Fibroblast of lung (primary cell): ENCODE measurements around the gene SH2B3. TPM values are rescaled to one million over a fixed set of nuclear protein-coding genes. Genes with fewer than 3 reads are reported as not detected.
A peak's percentile ranks its signal among the peaks of the same experiment; 100 is the strongest.

ENCODE experiments used
- DNase-seq, 2 donors: peaks; one replicate each; pipeline versions ENCODE4 v3.0.0 to v3.0.0-alpha.2; 2010; ENCODE audit warnings: low read depth in 2 of 2
- H2AFZ ChIP-seq: 2 replicates; pipeline ENCODE4 v1.5.1; 2012; ENCODE audit warnings: low read length, control low read depth, inconsistent platforms
- H3K27ac ChIP-seq: 2 replicates; pipeline ENCODE4 v1.5.1; 2011; ENCODE audit warnings: low read length, control low read depth; ENCODE audit not compliant: insufficient read depth
- H3K27me3 ChIP-seq: 2 replicates; pipeline ENCODE4 v1.5.1; 2011; ENCODE audit warnings: mild to moderate bottlenecking, low read length; ENCODE audit not compliant: control insufficient read depth, insufficient read depth
- H3K36me3 ChIP-seq: 2 replicates; pipeline ENCODE4 v1.5.1; 2011; ENCODE audit warnings: low read length; ENCODE audit not compliant: control insufficient read depth, insufficient read depth
- H3K4me1 ChIP-seq: 2 replicates; pipeline ENCODE4 v1.5.1; 2011; ENCODE audit warnings: low read length; ENCODE audit not compliant: control insufficient read depth, insufficient read depth; ENCODE audit errors: extremely low read depth
- H3K4me2 ChIP-seq: 2 replicates; pipeline ENCODE4 v1.5.1; 2011; ENCODE audit warnings: low read length, control low read depth; ENCODE audit not compliant: insufficient read depth; ENCODE audit errors: extremely low read depth
- H3K4me3 ChIP-seq, 4 experiments: fragments of 200-600 bp in 1 of 4; sonication (generic) in 1 of 4; replicated peaks in 1 of 4; 2 replicates each; pipeline ENCODE4 v1.5.1; 2011 to 2016; ENCODE audit warnings: low read length in 4 of 4, low read depth in 3 of 4, mild to moderate bottlenecking in 3 of 4, control low read depth in 2 of 4, inconsistent platforms in 1 of 4, mixed read lengths in 1 of 4; ENCODE audit not compliant: insufficient read depth in 1 of 4; ENCODE audit errors: control extremely low read depth in 1 of 4
- H3K79me2 ChIP-seq: 2 replicates; pipeline ENCODE4 v1.5.1; 2012; ENCODE audit warnings: mild to moderate bottlenecking, low read length, inconsistent platforms; ENCODE audit not compliant: control insufficient read depth, insufficient read depth
- H3K9ac ChIP-seq: 2 replicates; pipeline ENCODE4 v1.5.1; 2011; ENCODE audit warnings: mild to moderate bottlenecking, low read length, control low read depth; ENCODE audit not compliant: insufficient read depth
- H3K9me3 ChIP-seq: 2 replicates; pipeline ENCODE4 v1.5.1; 2012; ENCODE audit warnings: low read depth, low read length; ENCODE audit not compliant: control insufficient read depth, insufficient read depth
- H4K20me1 ChIP-seq: 2 replicates; pipeline ENCODE4 v1.5.1; 2011; ENCODE audit warnings: low read length; ENCODE audit not compliant: control insufficient read depth, insufficient read depth; ENCODE audit errors: extremely low read depth
- EZH2 ChIP-seq: IDR thresholded peaks from 2 replicates; pipeline ENCODE4 v1.5.1; 2012; ENCODE audit warnings: low read length, control low read depth, mild to moderate bottlenecking; ENCODE audit errors: missing control alignments
- polyA plus RNA-seq, 2 donors: library from polyadenylated mRNA; depleted of rRNA in 1 of 2; stranded (reverse) in 1 of 2; unstranded in 1 of 2; fragments of >200 nt; gene quantifications; 2 replicates each; pipeline ENCODE4 v1.2.1, GENCODE V29; 2011 to 2012; ENCODE audit warnings: missing spikeins in 1 of 2
- total RNA-seq: library from RNA; depleted of rRNA; stranded (reverse); fragments of >200 nt; gene quantifications from 2 replicates; pipeline ENCODE4 v1.2.1, GENCODE V29; 2014
- TF ChIP-seq, protein P1 (sequence below), 2 donors: IDR thresholded peaks in 1 of 2; conservative IDR thresholded peaks in 1 of 2; 1 replicate in 1 of 2; 2 replicates in 1 of 2; pipeline ENCODE4 v1.5.1; 2011 to 2012; ENCODE audit warnings: low read length in 2 of 2, control low read depth in 1 of 2, inconsistent platforms in 1 of 2, low read depth in 1 of 2, mild to moderate bottlenecking in 1 of 2

The SH2B3 gene
- total and polyA plus RNA-seq, 2 donors (not counting 1 experiment from before 2014, with no cell fraction given) = 18.0 to 32.0 TPM

DNA sequence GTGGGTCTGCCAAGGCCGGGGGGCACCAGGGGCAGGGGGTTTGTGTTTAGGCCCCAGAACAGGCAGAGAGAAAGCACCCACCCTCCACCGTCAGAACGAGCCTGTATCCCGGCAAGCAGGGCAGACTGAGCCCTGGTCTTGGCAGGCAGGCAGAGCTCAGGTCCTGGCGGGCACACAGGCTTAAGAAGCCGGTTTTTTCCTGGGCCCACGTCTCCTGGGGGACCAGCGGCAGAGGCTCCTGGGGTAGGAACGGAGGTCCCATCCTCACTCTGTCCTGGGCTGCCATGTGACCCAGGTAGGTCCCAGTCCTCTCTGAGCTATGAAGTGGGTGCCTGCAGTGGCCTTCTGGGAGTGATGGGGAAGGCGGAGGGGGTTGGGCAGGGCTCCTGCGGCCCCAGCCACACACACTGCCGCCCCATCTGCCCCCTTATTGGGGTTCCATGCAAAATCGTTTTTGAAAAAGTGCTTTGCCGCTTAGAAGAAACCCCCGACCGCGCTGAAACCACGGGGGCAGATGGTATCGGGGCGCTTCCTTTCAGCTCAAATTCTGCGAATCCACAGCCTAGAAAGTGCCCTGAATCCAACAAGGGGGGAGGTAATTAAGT lies 24.2 kb downstream of the SH2B3 start:
- Histone ChIP-seq H3K9me3 (no peaks in the 10 kb centered on the region), H3K36me3 (peaks cover 6% of the 10 kb centered on the region), H3K27me3 (no peaks in the 10 kb centered on the region), H3K79me2 (peaks cover 83% of the 10 kb centered on the region), H3K4me2 (no peak overlapping the region), H2AFZ (no peak overlapping the region), H4K20me1 (no peaks in the 10 kb centered on the region), H3K4me1 (peaks cover 30% of the 10 kb centered on the region), H3K9ac (no peak overlapping the region), H3K27ac (no peak overlapping the region), H3K4me3 (no peak overlapping the region)
- no peak for TF ChIP-seq EZH2
- TF ChIP-seq, protein P1, sequence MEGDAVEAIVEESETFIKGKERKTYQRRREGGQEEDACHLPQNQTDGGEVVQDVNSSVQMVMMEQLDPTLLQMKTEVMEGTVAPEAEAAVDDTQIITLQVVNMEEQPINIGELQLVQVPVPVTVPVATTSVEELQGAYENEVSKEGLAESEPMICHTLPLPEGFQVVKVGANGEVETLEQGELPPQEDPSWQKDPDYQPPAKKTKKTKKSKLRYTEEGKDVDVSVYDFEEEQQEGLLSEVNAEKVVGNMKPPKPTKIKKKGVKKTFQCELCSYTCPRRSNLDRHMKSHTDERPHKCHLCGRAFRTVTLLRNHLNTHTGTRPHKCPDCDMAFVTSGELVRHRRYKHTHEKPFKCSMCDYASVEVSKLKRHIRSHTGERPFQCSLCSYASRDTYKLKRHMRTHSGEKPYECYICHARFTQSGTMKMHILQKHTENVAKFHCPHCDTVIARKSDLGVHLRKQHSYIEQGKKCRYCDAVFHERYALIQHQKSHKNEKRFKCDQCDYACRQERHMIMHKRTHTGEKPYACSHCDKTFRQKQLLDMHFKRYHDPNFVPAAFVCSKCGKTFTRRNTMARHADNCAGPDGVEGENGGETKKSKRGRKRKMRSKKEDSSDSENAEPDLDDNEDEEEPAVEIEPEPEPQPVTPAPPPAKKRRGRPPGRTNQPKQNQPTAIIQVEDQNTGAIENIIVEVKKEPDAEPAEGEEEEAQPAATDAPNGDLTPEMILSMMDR (conservative IDR thresholded peaks at IDR 0.05 in 1 of 2, IDR thresholded peaks at IDR 0.05 in 1 of 2; ENCODE audit: low read depth in 1 of 2, low read length in 2 of 2) = no peak
- no peak for DNase-seq

DNA sequence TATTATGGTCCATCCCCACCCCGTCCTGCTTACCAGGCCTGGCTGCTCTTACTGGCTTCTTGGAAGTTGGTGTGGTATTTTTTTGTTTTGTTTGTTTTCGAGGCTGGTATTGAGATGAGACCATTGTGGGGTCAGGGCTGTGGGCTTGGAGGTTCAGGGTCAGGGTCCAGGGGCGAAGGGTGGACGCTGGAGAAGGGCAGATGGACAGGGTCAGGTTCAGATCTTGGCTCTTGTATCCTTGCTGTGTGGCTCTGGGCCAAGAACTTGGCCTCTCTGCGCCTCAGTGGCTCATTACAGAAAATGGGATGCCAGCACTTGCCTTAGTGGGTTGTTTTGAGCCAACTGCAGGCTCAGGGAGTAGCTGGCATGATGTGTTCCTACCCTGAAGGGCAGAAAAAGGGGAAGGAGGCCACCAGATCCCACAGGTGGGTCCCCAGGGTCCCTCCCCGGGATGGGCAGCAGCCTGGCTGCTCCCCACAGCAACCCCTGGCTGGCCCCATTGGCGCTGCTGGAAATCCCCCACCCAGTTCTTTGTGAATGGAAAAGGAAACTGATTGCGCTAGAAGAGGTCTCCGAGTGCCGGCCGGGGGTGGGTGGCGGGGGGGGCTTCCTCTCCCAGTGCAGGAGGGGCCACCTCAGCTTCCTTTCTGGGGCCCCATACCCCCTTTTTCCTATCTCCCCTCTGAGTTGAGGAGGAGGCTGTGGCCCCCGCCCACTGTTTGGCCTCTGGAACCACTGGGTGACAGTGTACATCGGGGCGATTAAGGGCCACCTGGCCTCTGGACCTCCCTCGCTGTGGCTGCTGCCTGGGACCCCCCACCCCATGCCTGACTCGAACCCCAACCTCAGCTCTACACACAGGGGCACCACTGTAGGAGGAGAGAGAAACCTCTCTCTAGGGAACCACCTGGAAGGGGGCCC lies 25.0 kb downstream of the SH2B3 start:
- Histone ChIP-seq H3K9me3 (no peaks in the 10 kb centered on the region), H3K4me3 (no peak overlapping the region), H3K27me3 (no peaks in the 10 kb centered on the region), H3K9ac (peak overlapping the region; percentile 4), H3K36me3 (peaks cover 5% of the 10 kb centered on the region), H4K20me1 (no peaks in the 10 kb centered on the region), H3K4me2 (no peak overlapping the region), H3K79me2 (peaks cover 83% of the 10 kb centered on the region), H3K4me1 (peaks cover 30% of the 10 kb centered on the region), H2AFZ (no peak overlapping the region), H3K27ac (no peak overlapping the region)
- TF ChIP-seq, protein P1 (conservative IDR thresholded peaks at IDR 0.05 in 1 of 2, IDR thresholded peaks at IDR 0.05 in 1 of 2; ENCODE audit: low read depth in 1 of 2, low read length in 2 of 2) = no peak
- TF ChIP-seq EZH2 = no peak
- DNase-seq = no peak

DNA sequence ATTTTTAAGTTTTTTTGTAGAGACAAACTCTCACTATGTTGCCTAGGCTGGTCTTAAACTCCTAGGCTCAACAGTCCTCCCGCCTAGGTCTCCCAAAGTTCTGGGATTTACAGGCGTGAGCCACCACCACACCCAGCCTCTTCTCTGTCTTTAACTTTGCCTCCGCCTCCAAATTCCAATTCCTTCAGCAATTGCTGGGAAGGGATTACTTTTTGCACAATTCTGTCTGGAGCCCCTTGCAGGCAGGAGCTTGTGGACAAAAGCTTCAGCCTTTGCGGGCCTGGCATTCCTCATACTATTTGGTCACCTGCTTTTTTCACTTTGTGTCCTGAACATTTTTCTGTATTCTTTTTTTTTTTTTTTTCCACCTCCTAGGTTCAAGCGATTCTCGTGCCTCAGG lies 26.0 kb downstream of the SH2B3 start:
- Histone ChIP-seq H3K4me1 (peaks cover 30% of the 10 kb centered on the region), H2AFZ (no peak overlapping the region), H3K36me3 (peaks cover 5% of the 10 kb centered on the region), H3K79me2 (peaks cover 83% of the 10 kb centered on the region), H4K20me1 (no peaks in the 10 kb centered on the region), H3K27me3 (no peaks in the 10 kb centered on the region), H3K27ac (peak overlapping the region; percentile 29), H3K4me2 (no peak overlapping the region), H3K9ac (no peak overlapping the region), H3K9me3 (no peaks in the 10 kb centered on the region), H3K4me3 (no peak overlapping the region)
- TF ChIP-seq EZH2 = no peak
- TF ChIP-seq, protein P1 (conservative IDR thresholded peaks at IDR 0.05 in 1 of 2, IDR thresholded peaks at IDR 0.05 in 1 of 2; ENCODE audit: low read depth in 1 of 2, low read length in 2 of 2) = no peak
- no peak for DNase-seq
